NB4 (cell line): ENCODE data around the gene CEBPZOS.
"Not testable (repeated sequence)": the region's sequence is repeated elsewhere in the genome, so short reads cannot be mapped to it uniquely, and the experiment has no call there.

ENCODE experiments used
- DNase-seq: peaks from one replicate; pipeline ENCODE4 v3.0.0; 2010; ENCODE audit warnings: low read depth
- H3K4me3 ChIP-seq: one replicate; pipeline ENCODE4 v1.5.1; 2011; ENCODE audit warnings: mild to moderate bottlenecking, low read depth, low read length, moderate library complexity
- MAX ChIP-seq: IDR thresholded peaks from 2 replicates; pipeline ENCODE4 v1.6.1; 2011; ENCODE audit warnings: low read depth, low read length
- MYC ChIP-seq: IDR thresholded peaks from 2 replicates; pipeline ENCODE4 v1.6.1; 2011; ENCODE audit warnings: low read depth, low read length
- POLR2A ChIP-seq: IDR thresholded peaks from 2 replicates; pipeline ENCODE4 v1.6.1; 2011; ENCODE audit warnings: mild to moderate bottlenecking; ENCODE audit not compliant: insufficient read length; ENCODE audit errors: extremely low read depth
- TF ChIP-seq, protein P1 (sequence below): IDR thresholded peaks from one replicate; pipeline ENCODE4 v1.5.1; 2012; ENCODE audit warnings: low read depth, low read length

The CEBPZOS gene

GRCh38 chr2:37211212-37211611, 14.9 kb downstream of the CEBPZOS start:
- DNase-seq: no peak
- TF ChIP-seq POLR2A (no peak), MAX (no peak), MYC (no peak)
- TF ChIP-seq, protein P1, sequence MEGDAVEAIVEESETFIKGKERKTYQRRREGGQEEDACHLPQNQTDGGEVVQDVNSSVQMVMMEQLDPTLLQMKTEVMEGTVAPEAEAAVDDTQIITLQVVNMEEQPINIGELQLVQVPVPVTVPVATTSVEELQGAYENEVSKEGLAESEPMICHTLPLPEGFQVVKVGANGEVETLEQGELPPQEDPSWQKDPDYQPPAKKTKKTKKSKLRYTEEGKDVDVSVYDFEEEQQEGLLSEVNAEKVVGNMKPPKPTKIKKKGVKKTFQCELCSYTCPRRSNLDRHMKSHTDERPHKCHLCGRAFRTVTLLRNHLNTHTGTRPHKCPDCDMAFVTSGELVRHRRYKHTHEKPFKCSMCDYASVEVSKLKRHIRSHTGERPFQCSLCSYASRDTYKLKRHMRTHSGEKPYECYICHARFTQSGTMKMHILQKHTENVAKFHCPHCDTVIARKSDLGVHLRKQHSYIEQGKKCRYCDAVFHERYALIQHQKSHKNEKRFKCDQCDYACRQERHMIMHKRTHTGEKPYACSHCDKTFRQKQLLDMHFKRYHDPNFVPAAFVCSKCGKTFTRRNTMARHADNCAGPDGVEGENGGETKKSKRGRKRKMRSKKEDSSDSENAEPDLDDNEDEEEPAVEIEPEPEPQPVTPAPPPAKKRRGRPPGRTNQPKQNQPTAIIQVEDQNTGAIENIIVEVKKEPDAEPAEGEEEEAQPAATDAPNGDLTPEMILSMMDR: no peak
- H3K4me3 ChIP-seq: no peak overlapping the region

GRCh38 chr2:37211939-37212338, 15.6 kb downstream of the CEBPZOS start:
- H3K4me3 ChIP-seq: no peak overlapping the region
- TF ChIP-seq, protein P1: no peak
- no peak for TF ChIP-seq MAX
- no peak for TF ChIP-seq MYC
- no peak for TF ChIP-seq POLR2A
- DNase-seq: no peak

GRCh38 chr2:37215250-37215649, 19.0 kb downstream of the CEBPZOS start:
- no peak overlapping the region for H3K4me3 ChIP-seq
- TF ChIP-seq, protein P1: no peak
- DNase-seq: peak; percentile 32

DNA sequence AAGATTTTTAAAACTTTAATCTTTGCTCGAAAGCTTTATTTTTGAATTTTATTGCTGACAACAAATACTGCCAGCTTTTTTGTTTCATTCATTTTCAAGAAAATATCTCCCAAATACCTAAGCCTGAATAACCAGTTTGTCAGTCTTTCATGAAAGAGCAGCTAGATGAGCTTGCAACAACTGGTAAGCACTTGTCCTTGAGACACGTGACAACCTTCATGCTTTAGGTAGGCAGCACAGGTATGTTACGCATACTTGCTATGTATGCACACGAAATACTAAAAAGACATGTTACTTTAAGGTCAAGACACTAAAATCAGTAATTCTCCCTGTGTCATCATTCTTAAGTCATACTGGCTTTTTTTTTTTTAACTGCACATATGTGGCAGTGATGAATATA, 22.8 kb downstream of the CEBPZOS start:
- TF ChIP-seq, protein P1: no peak
- TF ChIP-seq MAX: no peak
- TF ChIP-seq MYC: no peak
- no peak for TF ChIP-seq POLR2A
- no peak for DNase-seq
- no peak overlapping the region for H3K4me3 ChIP-seq

DNA sequence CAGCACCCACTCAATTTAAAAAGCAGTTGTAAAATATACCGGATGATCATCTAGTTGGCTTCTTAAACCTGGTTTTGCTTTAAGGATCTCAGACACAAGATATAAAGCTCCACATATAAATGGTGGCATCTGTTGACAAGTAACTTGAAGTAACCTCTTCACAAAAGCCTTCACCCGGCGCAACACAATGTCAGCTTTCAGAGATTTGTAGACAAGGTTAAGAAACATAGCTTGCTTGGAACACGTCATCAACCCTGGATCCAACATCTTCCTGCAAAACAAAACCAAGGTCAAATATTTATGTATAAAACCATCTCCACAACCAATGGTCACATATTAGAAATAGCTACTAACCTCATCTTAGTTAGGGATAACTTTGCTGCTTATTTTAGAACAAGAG, 26.8 kb downstream of the CEBPZOS start:
- DNase-seq: no peak
- TF ChIP-seq MAX: no peak
- TF ChIP-seq, protein P1: no peak
- TF ChIP-seq POLR2A: no peak
- TF ChIP-seq MYC: no peak
- H3K4me3 ChIP-seq: no peak overlapping the region

DNA sequence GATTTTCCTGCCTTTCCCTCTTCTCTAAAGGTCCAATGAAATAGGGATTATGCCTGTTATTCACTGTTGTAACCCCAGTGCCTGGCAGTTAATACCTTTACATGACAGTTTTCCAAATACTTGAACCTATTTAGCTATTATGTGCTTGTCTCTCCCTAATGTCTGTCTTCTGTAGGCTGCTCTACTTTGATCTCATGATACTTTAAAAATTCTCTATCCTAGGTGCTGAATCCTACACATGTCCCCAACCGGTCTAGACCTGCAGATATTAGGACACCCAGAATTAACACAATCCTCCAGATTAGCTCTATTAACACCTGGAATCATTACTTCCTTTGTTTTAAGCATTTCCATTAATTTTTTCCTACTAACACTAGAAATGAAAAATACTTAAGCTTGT, 27.8 kb downstream of the CEBPZOS start:
- TF ChIP-seq MYC: no peak
- TF ChIP-seq MAX: no peak
- TF ChIP-seq, protein P1: no peak
- no peak for TF ChIP-seq POLR2A
- no peak for DNase-seq
- H3K4me3 ChIP-seq: peak overlapping the region; percentile 34

DNA sequence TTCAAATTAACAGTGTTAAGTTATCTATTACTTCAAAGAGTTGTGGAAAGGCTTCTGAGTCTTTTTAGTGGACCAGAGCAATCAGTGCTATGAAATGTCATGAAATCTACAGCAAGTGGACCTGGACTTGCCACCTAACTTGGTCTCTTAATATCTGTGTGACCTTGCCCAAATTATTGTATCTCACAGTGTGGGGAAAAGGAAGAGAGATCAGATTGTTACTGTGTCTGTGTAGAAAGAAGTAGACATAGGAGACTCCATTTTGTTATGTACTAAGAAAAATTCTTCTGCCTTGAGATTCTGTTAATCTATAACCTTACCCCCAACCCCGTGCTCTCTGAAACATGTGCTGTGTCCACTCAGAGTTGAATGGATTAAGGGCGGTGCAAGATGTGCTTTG, 28.8 kb downstream of the CEBPZOS start:
- DNase-seq: not testable (repeated sequence)
- H3K4me3 ChIP-seq: peak overlapping the region; percentile 34
